Mucosa of descending colon (tissue), 3 donors: ENCODE measurements around the gene PLAGL1. TPM values are rescaled to one million over a fixed set of nuclear protein-coding genes. Genes with fewer than 3 reads are reported as not detected.

Experiments
- ATAC-seq: fragments of 200-7000 bp; cut with Tn5 transposase; one replicate; pipeline ENCODE4 v1.9.1; 2020; ENCODE audit warnings: mild to moderate bottlenecking, moderate library complexity
- DNase-seq, 3 donors: peaks; one replicate each; pipeline ENCODE4 v3.0.0-alpha.2; 2020
- H3K36me3 ChIP-seq: fragments of 200-600 bp; one replicate; pipeline ENCODE4 v1.8.0; 2021; ENCODE audit warnings: low read depth, mild to moderate bottlenecking
- H3K4me1 ChIP-seq: fragments of 200-600 bp; one replicate; pipeline ENCODE4 v1.8.0; 2021; ENCODE audit warnings: low read depth, mild to moderate bottlenecking
- H3K4me3 ChIP-seq: fragments of 200-600 bp; one replicate; pipeline ENCODE4 v1.8.0; 2021; ENCODE audit warnings: mild to moderate bottlenecking
- H3K9me3 ChIP-seq: fragments of 200-600 bp; one replicate; pipeline ENCODE4 v1.8.0; 2021; ENCODE audit warnings: mild to moderate bottlenecking
- CTCF ChIP-seq: fragments of 200-600 bp; IDR thresholded peaks from one replicate; pipeline ENCODE4 v1.8.0; 2022; ENCODE audit warnings: antibody characterized with exemption, mild to moderate bottlenecking
- intact Hi-C, 2 donors: fragments of 100-400 bp; cut with DNase I in 1 of 2; cut with micrococcal nuclease in 1 of 2; formaldehyde crosslinking; loops; one replicate each; pipeline versions ENCODE4 v1.11.0 to v1.11.1; 2022; cut with DNase I, micrococcal nuclease
- total RNA-seq, 3 donors: library from RNA; stranded (reverse); fragmentation: NEBNext Ultra II Directional in 2 of 3; extraction: Animal tissue kit (Norgen Biotek cat#: 25700) in 2 of 3; gene quantifications; one replicate each; pipeline versions ENCODE4 v1.2.1 to v1.2.4, GENCODE V29; 2021 to 2023
- donor health status: DM: no; HTN: no; CAD: no; lungs with moderate emphysema.
- donor health status: DM: no; HTN: no; CAD: no.
- donor health status: DM: no; HTN: yes; CAD: no.

The PLAGL1 gene
- total RNA-seq, 3 donors from 2014 or later = 25.4 to 49.5 (median 46.0) TPM

- ATAC-seq (no peak), DNase-seq (no peak)
- Histone ChIP-seq H3K36me3 (no peaks in the 10 kb centered on the region), H3K4me3 (no peak overlapping the region), H3K9me3 (no peaks in the 10 kb centered on the region), H3K4me1 (peaks cover 14% of the 10 kb centered on the region)
- no peak for TF ChIP-seq CTCF
- intact Hi-C loops = no loop called here
These were observed 55.8 kb downstream of the PLAGL1 start for GRCh38 chr6:143952060-143952778.

GRCh38 chr6:143950875-143951274, 57.2 kb downstream of the PLAGL1 start:
- Histone ChIP-seq H3K4me1 (peaks cover 14% of the 10 kb centered on the region), H3K9me3 (no peaks in the 10 kb centered on the region), H3K4me3 (no peak overlapping the region), H3K36me3 (no peaks in the 10 kb centered on the region)
- ATAC-seq = peak; percentile 85
- no peak for DNase-seq
- intact Hi-C loops = no loop called here
- TF ChIP-seq CTCF = no peak

GRCh38 chr6:143949962-143950361, 58.1 kb downstream of the PLAGL1 start:
- DNase-seq = no peak
- TF ChIP-seq CTCF = no peak
- peak; percentile 46 for ATAC-seq
- Histone ChIP-seq H3K4me3 (no peak overlapping the region), H3K36me3 (no peaks in the 10 kb centered on the region), H3K9me3 (no peaks in the 10 kb centered on the region), H3K4me1 (peaks cover 14% of the 10 kb centered on the region)
- intact Hi-C loops = loop anchor here in 1 of 2 donors (10.0 kb wide), 1 partner anchor 65 kb away; no protein-coding TSS in a partner anchor

- DNase-seq (no peak), ATAC-seq (peak; percentile 70)
- Histone ChIP-seq H3K9me3 (no peaks in the 10 kb centered on the region), H3K4me1 (peaks cover 14% of the 10 kb centered on the region), H3K4me3 (no peak overlapping the region), H3K36me3 (no peaks in the 10 kb centered on the region)
- intact Hi-C loops = loop anchor here in 1 of 2 donors (10.0 kb wide), 1 partner anchor 65 kb away; no protein-coding TSS in a partner anchor
- TF ChIP-seq CTCF = no peak
These were observed 58.5 kb downstream of the PLAGL1 start for GRCh38 chr6:143949535-143949934.

GRCh38 chr6:143948208-143948607, 59.9 kb downstream of the PLAGL1 start:
- no peak for DNase-seq
- Histone ChIP-seq H3K4me1 (peaks cover 14% of the 10 kb centered on the region), H3K9me3 (no peaks in the 10 kb centered on the region), H3K36me3 (no peaks in the 10 kb centered on the region), H3K4me3 (no peak overlapping the region)
- no peak for ATAC-seq
- TF ChIP-seq CTCF = no peak
- intact Hi-C loops = loop anchor here in 1 of 2 donors (10.0 kb wide), 1 partner anchor 67 kb away; no protein-coding TSS in a partner anchor
